Smooth muscle cell of the brain vasculature (primary cell): ENCODE data around the gene TAF3.

ENCODE experiments used
- DNase-seq: peaks from one replicate; pipeline ENCODE4 v3.0.0-alpha.2; 2012; ENCODE audit warnings: low read depth, low spot score

Gene TAF3

GRCh38 chr10:7932301-7933036 is 114.2 kb downstream of the TAF3 start:
- DNase-seq: no peak

GRCh38 chr10:7933262-7933661 is 115.0 kb downstream of the TAF3 start:
- DNase-seq: no peak

GRCh38 chr10:7933757-7934156 is 115.5 kb downstream of the TAF3 start:
- no peak for DNase-seq

GRCh38 chr10:7937315-7937945 is 119.1 kb downstream of the TAF3 start:
- no peak for DNase-seq

GRCh38 chr10:7941576-7941975 is 123.3 kb downstream of the TAF3 start:
- DNase-seq: no peak

- no peak for DNase-seq
These were observed 124.0 kb downstream of the TAF3 start for GRCh38 chr10:7942316-7942715.

- DNase-seq: no peak
These were observed 124.6 kb downstream of the TAF3 start for GRCh38 chr10:7942859-7943258.

GRCh38 chr10:7944215-7944480 is 125.8 kb downstream of the TAF3 start:
- DNase-seq: no peak

- DNase-seq: no peak
These were observed 126.2 kb downstream of the TAF3 start for GRCh38 chr10:7944537-7944936.

GRCh38 chr10:7945034-7945433 is 126.7 kb downstream of the TAF3 start:
- no peak for DNase-seq

- DNase-seq: no peak
These were observed 127.3 kb downstream of the TAF3 start for GRCh38 chr10:7945469-7946187.

GRCh38 chr10:7948371-7949000 is 130.2 kb downstream of the TAF3 start:
- DNase-seq: no peak

- no peak for DNase-seq
These were observed 132.9 kb downstream of the TAF3 start for GRCh38 chr10:7950981-7951847.

GRCh38 chr10:7952266-7952665 is 134.0 kb downstream of the TAF3 start:
- no peak for DNase-seq

- DNase-seq: no peak
These were observed 135.1 kb downstream of the TAF3 start for GRCh38 chr10:7953447-7953846.

- no peak for DNase-seq
These were observed 137.1 kb downstream of the TAF3 start for GRCh38 chr10:7955446-7955845.

GRCh38 chr10:7956508-7956907 is 138.2 kb downstream of the TAF3 start:
- no peak for DNase-seq

GRCh38 chr10:7957591-7957990 is 139.3 kb downstream of the TAF3 start:
- DNase-seq: no peak

- DNase-seq: no peak
These were observed 140.1 kb downstream of the TAF3 start for GRCh38 chr10:7958442-7958841.

- DNase-seq: no peak
These were observed 141.8 kb downstream of the TAF3 start for GRCh38 chr10:7960108-7960507.

GRCh38 chr10:7962592-7962991 is 144.3 kb downstream of the TAF3 start:
- no peak for DNase-seq

GRCh38 chr10:7965457-7965856 is 147.2 kb downstream of the TAF3 start:
- DNase-seq: no peak
